ENCODE measurements around the gene KCNF1.
A peak's percentile ranks its signal among the peaks of the same experiment; 100 is the strongest.

Gene KCNF1

GRCh38 chr2:10926191-10926820 is 14.6 kb downstream of the KCNF1 start:
- FAIRE-seq (no peak), DNase-seq (ENCODE audit: insufficient read length, low spot score) (no peak)
- no peak for TF ChIP-seq POLR2A (IDR thresholded peaks at IDR 0.05; ENCODE audit: low read depth, low read length)

GRCh38 chr2:10930721-10931516 is 19.2 kb downstream of the KCNF1 start:
- DNase-seq (ENCODE audit: insufficient read length, low spot score) (no peak), FAIRE-seq (no peak)
- no peak for TF ChIP-seq POLR2A (IDR thresholded peaks at IDR 0.05; ENCODE audit: low read depth, low read length)

GRCh38 chr2:10931710-10932255 is 20.0 kb downstream of the KCNF1 start:
- no peak for TF ChIP-seq POLR2A (IDR thresholded peaks at IDR 0.05; ENCODE audit: low read depth, low read length)
- DNase-seq (ENCODE audit: insufficient read length, low spot score) (peak; percentile 44), FAIRE-seq (no peak)

GRCh38 chr2:10932345-10933151 is 20.8 kb downstream of the KCNF1 start:
- TF ChIP-seq POLR2A (IDR thresholded peaks at IDR 0.05; ENCODE audit: low read depth, low read length): no peak
- FAIRE-seq: no peak
- no peak for DNase-seq (ENCODE audit: insufficient read length, low spot score)

GRCh38 chr2:10933700-10934225 is 22.0 kb downstream of the KCNF1 start:
- TF ChIP-seq POLR2A (IDR thresholded peaks at IDR 0.05; ENCODE audit: low read depth, low read length): no peak
- FAIRE-seq (no peak), DNase-seq (ENCODE audit: insufficient read length, low spot score) (no peak)

- TF ChIP-seq POLR2A (IDR thresholded peaks at IDR 0.05; ENCODE audit: low read depth, low read length): no peak
- no peak for DNase-seq (ENCODE audit: insufficient read length, low spot score)
- no peak for FAIRE-seq
These were observed 22.7 kb downstream of the KCNF1 start for GRCh38 chr2:10934308-10934978.

GRCh38 chr2:10934979-10935350 is 23.2 kb downstream of the KCNF1 start:
- DNase-seq (ENCODE audit: insufficient read length, low spot score) (no peak), FAIRE-seq (no peak)
- no peak for TF ChIP-seq POLR2A (IDR thresholded peaks at IDR 0.05; ENCODE audit: low read depth, low read length)

- FAIRE-seq (no peak), DNase-seq (ENCODE audit: insufficient read length, low spot score) (no peak)
- TF ChIP-seq POLR2A (IDR thresholded peaks at IDR 0.05; ENCODE audit: low read depth, low read length): no peak
These were observed 23.7 kb downstream of the KCNF1 start for GRCh38 chr2:10935366-10935918.

GRCh38 chr2:10935953-10936942 is 24.5 kb downstream of the KCNF1 start:
- FAIRE-seq: peak; percentile 89
- peak; percentile 94 for DNase-seq (ENCODE audit: insufficient read length, low spot score)

GRCh38 chr2:10939058-10939457 is 27.3 kb downstream of the KCNF1 start:
- no peak for TF ChIP-seq POLR2A (IDR thresholded peaks at IDR 0.05; ENCODE audit: low read depth, low read length)
- DNase-seq (ENCODE audit: insufficient read length, low spot score): no peak
- no peak for FAIRE-seq

More at GRCh38 chr2:10935953-10936942, 24.5 kb downstream of the KCNF1 start:
- no peak for TF ChIP-seq POLR2A (IDR thresholded peaks at IDR 0.05; ENCODE audit: low read depth, low read length)

- no peak for DNase-seq (ENCODE audit: insufficient read length, low spot score)
- no peak for FAIRE-seq
- no peak for TF ChIP-seq POLR2A (IDR thresholded peaks at IDR 0.05; ENCODE audit: low read depth, low read length)
These were observed 28.9 kb downstream of the KCNF1 start for GRCh38 chr2:10940596-10940995.

GRCh38 chr2:10941383-10941782 is 29.6 kb downstream of the KCNF1 start:
- TF ChIP-seq POLR2A (IDR thresholded peaks at IDR 0.05; ENCODE audit: low read depth, low read length): no peak
- DNase-seq (ENCODE audit: insufficient read length, low spot score) (no peak), FAIRE-seq (no peak)
